H9 (cell line): ENCODE data around the gene ASH1L. TPM values are rescaled to one million over a fixed set of nuclear protein-coding genes. Genes with fewer than 3 reads are reported as not detected.

Source experiments
- DNase-seq: peaks from one replicate; pipeline ENCODE4 v3.0.0-alpha.2; 2017
- H2AFZ ChIP-seq: one replicate; pipeline ENCODE4 v1.6.1; 2013; ENCODE audit warnings: mild to moderate bottlenecking, low read length, control low read depth, moderate library complexity
- H2AK5ac ChIP-seq: 2 replicates; pipeline ENCODE4 v1.6.1; 2013; ENCODE audit warnings: low read length, control low read depth, mixed read lengths; ENCODE audit not compliant: insufficient read length
- H2BK120ac ChIP-seq: one replicate; pipeline ENCODE4 v1.6.1; 2013; ENCODE audit warnings: low read depth, mild to moderate bottlenecking, low read length, control low read depth, inconsistent platforms; ENCODE audit not compliant: poor library complexity, severe bottlenecking
- H2BK12ac ChIP-seq: 2 replicates; pipeline ENCODE4 v1.6.1; 2013; ENCODE audit warnings: low read length, control low read depth, mixed read lengths, low read depth; ENCODE audit not compliant: insufficient read length
- H2BK15ac ChIP-seq: 2 replicates; pipeline ENCODE4 v1.6.1; 2013; ENCODE audit warnings: low read depth, low read length, control low read depth
- H2BK20ac ChIP-seq: one replicate; pipeline ENCODE4 v1.6.1; 2013; ENCODE audit warnings: low read depth, mild to moderate bottlenecking, low read length, control low read depth, inconsistent platforms; ENCODE audit not compliant: poor library complexity, severe bottlenecking
- H2BK5ac ChIP-seq: 2 replicates; pipeline ENCODE4 v1.6.1; 2013; ENCODE audit warnings: low read length, control low read depth, mixed read lengths; ENCODE audit not compliant: insufficient read length
- H3K14ac ChIP-seq: 2 replicates; pipeline ENCODE4 v1.6.1; 2013; ENCODE audit warnings: low read length, control low read depth; ENCODE audit not compliant: insufficient read depth
- H3K18ac ChIP-seq: 2 replicates; pipeline ENCODE4 v1.6.1; 2013; ENCODE audit warnings: low read depth, mild to moderate bottlenecking, mixed read lengths, low read length, control low read depth; ENCODE audit not compliant: insufficient read length
- H3K23ac ChIP-seq: 2 replicates; pipeline ENCODE4 v1.6.1; 2013; ENCODE audit warnings: low read length, control low read depth, mixed read lengths, low read depth; ENCODE audit not compliant: insufficient read length
- H3K23me2 ChIP-seq: 2 replicates; pipeline ENCODE4 v1.6.1; 2013; ENCODE audit warnings: low read depth, mild to moderate bottlenecking, mixed read lengths, low read length, control low read depth; ENCODE audit not compliant: insufficient read length, poor library complexity, severe bottlenecking
- H3K27ac ChIP-seq: 2 replicates; pipeline ENCODE4 v1.5.1; 2013; ENCODE audit warnings: low read length, control low read depth, mixed read lengths, low read depth; ENCODE audit not compliant: insufficient read length
- H3K27me3 ChIP-seq: 2 replicates; pipeline ENCODE4 v1.6.1; 2013; ENCODE audit warnings: low read length, control low read depth, inconsistent platforms; ENCODE audit not compliant: insufficient read depth
- H3K4ac ChIP-seq: 2 replicates; pipeline ENCODE4 v1.6.1; 2013; ENCODE audit warnings: low read depth, mild to moderate bottlenecking, control low read depth, inconsistent platforms, low read length, moderate library complexity
- H3K4me1 ChIP-seq: 2 replicates; pipeline ENCODE4 v1.6.1; 2013; ENCODE audit warnings: low read length, control low read depth, inconsistent platforms; ENCODE audit not compliant: insufficient read depth
- H3K4me2 ChIP-seq: 2 replicates; pipeline ENCODE4 v1.6.1; 2013; ENCODE audit warnings: low read length, control low read depth, mixed read lengths; ENCODE audit not compliant: insufficient read length, insufficient read depth
- H3K56ac ChIP-seq: 2 replicates; pipeline ENCODE4 v1.6.1; 2013; ENCODE audit warnings: low read depth, mild to moderate bottlenecking, mixed read lengths, low read length, control low read depth; ENCODE audit not compliant: insufficient read length
- H3K79me1 ChIP-seq: 2 replicates; pipeline ENCODE4 v1.6.1; 2013; ENCODE audit warnings: low read depth, mild to moderate bottlenecking, moderate library complexity, low read length, control low read depth, inconsistent platforms; ENCODE audit not compliant: insufficient read depth, poor library complexity, severe bottlenecking
- H3K79me2 ChIP-seq: 2 replicates; pipeline ENCODE4 v1.6.1; 2013; ENCODE audit warnings: low read length, control low read depth, inconsistent platforms; ENCODE audit not compliant: insufficient read depth
- H3K9ac ChIP-seq: 2 replicates; pipeline ENCODE4 v1.6.1; 2013; ENCODE audit warnings: low read length, control low read depth, mixed read lengths; ENCODE audit not compliant: insufficient read length; ENCODE audit errors: extremely low read depth
- H3K9me3 ChIP-seq: one replicate; pipeline ENCODE4 v1.6.1; 2013; ENCODE audit warnings: low read depth, low read length, inconsistent platforms; ENCODE audit not compliant: control insufficient read depth
- H3T11ph ChIP-seq: one replicate; pipeline ENCODE4 v1.6.1; 2013; ENCODE audit warnings: mild to moderate bottlenecking, low read length, control low read depth, inconsistent platforms
- H4K20me1 ChIP-seq: one replicate; pipeline ENCODE4 v1.6.1; 2013; ENCODE audit not compliant: control insufficient read depth, insufficient read length, insufficient read depth
- H4K5ac ChIP-seq: 2 replicates; pipeline ENCODE4 v1.6.1; 2013; ENCODE audit warnings: low read depth, mild to moderate bottlenecking, mixed read lengths, low read length, control low read depth; ENCODE audit not compliant: insufficient read length
- H4K8ac ChIP-seq: replicated peaks from 2 replicates; pipeline ENCODE4 v1.6.1; 2013; ENCODE audit warnings: low read length, control low read depth, mixed read lengths, low read depth; ENCODE audit not compliant: insufficient read length
- H4K91ac ChIP-seq: 2 replicates; pipeline ENCODE4 v1.6.1; 2013; ENCODE audit warnings: low read depth, mild to moderate bottlenecking, moderate library complexity, mixed read lengths, low read length, control low read depth; ENCODE audit not compliant: insufficient read length
- H3K27ac Mint-ChIP-seq, 3 experiments: 2 replicates in 2 of 3; 3 replicates in 1 of 3; pipeline ENCODE4 v1.8.0; 2020 to 2021; ENCODE audit warnings: mixed read lengths in 3 of 3, mild to moderate bottlenecking in 1 of 3, moderate library complexity in 1 of 3
- H3K27me3 Mint-ChIP-seq: 2 replicates; pipeline ENCODE4 v1.8.0; 2021; ENCODE audit warnings: low read depth, mild to moderate bottlenecking, moderate library complexity, mixed read lengths
- H3K36me3 Mint-ChIP-seq, 3 experiments: 2 replicates in 2 of 3; 3 replicates in 1 of 3; pipeline ENCODE4 v1.8.0; 2020 to 2021; ENCODE audit warnings: low read depth in 3 of 3, mixed read lengths in 3 of 3; ENCODE audit not compliant: insufficient read depth in 1 of 3
- H3K4me1 Mint-ChIP-seq, 2 experiments: 2 replicates each; pipeline ENCODE4 v1.8.0; 2020; ENCODE audit warnings: mixed read lengths in 2 of 2
- H3K4me3 Mint-ChIP-seq, 2 experiments: 2 replicates in 1 of 2; 3 replicates in 1 of 2; pipeline ENCODE4 v1.8.0; 2020 to 2021; ENCODE audit warnings: mild to moderate bottlenecking in 2 of 2, mixed read lengths in 2 of 2, moderate library complexity in 1 of 2
- H3K9me3 Mint-ChIP-seq, 2 experiments: 2 replicates in 1 of 2; 3 replicates in 1 of 2; pipeline ENCODE4 v1.8.0; 2020; ENCODE audit warnings: mild to moderate bottlenecking in 2 of 2, mixed read lengths in 2 of 2, moderate library complexity in 1 of 2
- WGBS: extraction: QIAGEN DNeasy Blood & Tissue Kit; methylation state at CpG from one replicate; pipeline ENCODE4 v1.1.7; 2013; ENCODE audit warnings: missing lambda C conversion rate, low lambda C conversion rate, mixed read lengths; ENCODE audit not compliant: insufficient read length; ENCODE audit errors: extremely low coverage; 5-methylcytosine and 5-hydroxymethylcytosine counted together
- total RNA-seq: library from RNA; stranded (reverse); gene quantifications from 2 replicates; pipeline ENCODE4 v1.2.1, GENCODE V29; 2021
- TF ChIP-seq, protein P1 (sequence below): fragments of 200-600 bp; sonication (generic); conservative IDR thresholded peaks from 3 replicates; pipeline ENCODE4 v1.8.0; 2021; ENCODE audit warnings: antibody characterized with exemption, mild to moderate bottlenecking

ASH1L gene
- total RNA-seq, 1 experiment from 2014 or later, result 32.8 TPM

GRCh38 chr1:155339515-155340097, 223.0 kb downstream of the ASH1L start:
- no peaks in the 10 kb centered on the region for H3K4me1 ChIP-seq
- no peak overlapping the region for H3K4me3 Mint-ChIP-seq
- no peak overlapping the region for H3K27ac Mint-ChIP-seq
- H3K4me1 Mint-ChIP-seq, result no peaks in the 10 kb centered on the region
- no peak overlapping the region for H2BK20ac ChIP-seq
- no peaks in the 10 kb centered on the region for H4K20me1 ChIP-seq
- H3T11ph ChIP-seq, result no peak overlapping the region
- no peaks in the 10 kb centered on the region for H3K9me3 ChIP-seq
- H4K91ac ChIP-seq, result no peak overlapping the region
- no peak overlapping the region for H3K23ac ChIP-seq
- H3K27me3 Mint-ChIP-seq, result no peaks in the 10 kb centered on the region
- no peaks in the 10 kb centered on the region for H3K9me3 Mint-ChIP-seq
- H3K9ac ChIP-seq, result no peak overlapping the region
- H3K56ac ChIP-seq, result no peak overlapping the region
- H2BK5ac ChIP-seq, result no peak overlapping the region
- no peak overlapping the region for H4K8ac ChIP-seq
- no peak overlapping the region for H2BK120ac ChIP-seq
- no peak overlapping the region for H3K14ac ChIP-seq
- H3K27ac ChIP-seq, result no peak overlapping the region
- H2AFZ ChIP-seq, result no peak overlapping the region
- H3K4me2 ChIP-seq, result no peak overlapping the region
- H2BK15ac ChIP-seq, result no peak overlapping the region
- H3K18ac ChIP-seq, result no peak overlapping the region
- no peak overlapping the region for H2BK12ac ChIP-seq
- H3K79me2 ChIP-seq, result no peaks in the 10 kb centered on the region
- H3K79me1 ChIP-seq, result no peaks in the 10 kb centered on the region
- no peaks in the 10 kb centered on the region for H3K23me2 ChIP-seq
- no peak for DNase-seq
- no peaks in the 10 kb centered on the region for H3K27me3 ChIP-seq
- TF ChIP-seq, protein P1, sequence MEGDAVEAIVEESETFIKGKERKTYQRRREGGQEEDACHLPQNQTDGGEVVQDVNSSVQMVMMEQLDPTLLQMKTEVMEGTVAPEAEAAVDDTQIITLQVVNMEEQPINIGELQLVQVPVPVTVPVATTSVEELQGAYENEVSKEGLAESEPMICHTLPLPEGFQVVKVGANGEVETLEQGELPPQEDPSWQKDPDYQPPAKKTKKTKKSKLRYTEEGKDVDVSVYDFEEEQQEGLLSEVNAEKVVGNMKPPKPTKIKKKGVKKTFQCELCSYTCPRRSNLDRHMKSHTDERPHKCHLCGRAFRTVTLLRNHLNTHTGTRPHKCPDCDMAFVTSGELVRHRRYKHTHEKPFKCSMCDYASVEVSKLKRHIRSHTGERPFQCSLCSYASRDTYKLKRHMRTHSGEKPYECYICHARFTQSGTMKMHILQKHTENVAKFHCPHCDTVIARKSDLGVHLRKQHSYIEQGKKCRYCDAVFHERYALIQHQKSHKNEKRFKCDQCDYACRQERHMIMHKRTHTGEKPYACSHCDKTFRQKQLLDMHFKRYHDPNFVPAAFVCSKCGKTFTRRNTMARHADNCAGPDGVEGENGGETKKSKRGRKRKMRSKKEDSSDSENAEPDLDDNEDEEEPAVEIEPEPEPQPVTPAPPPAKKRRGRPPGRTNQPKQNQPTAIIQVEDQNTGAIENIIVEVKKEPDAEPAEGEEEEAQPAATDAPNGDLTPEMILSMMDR, result no peak
- no peak overlapping the region for H4K5ac ChIP-seq
- no CpG with 5 or more reads among the region's 8 CpGs for WGBS
- no peak overlapping the region for H2AK5ac ChIP-seq
- no peak overlapping the region for H3K4ac ChIP-seq
- H3K36me3 Mint-ChIP-seq, result peaks cover 22 to 74% (median 60%) of the 10 kb centered on the region in 3 experiments; a peak in 6 of 7 replicates
